ENCODE measurements around the gene DNAH5.

- TF ChIP-seq MAX (IDR thresholded peaks at IDR 0.05; ENCODE audit: low read depth, low read length): no peak
- no peak for TF ChIP-seq CTCF (IDR thresholded peaks at IDR 0.05; ENCODE audit: low read depth, low read length)
Observed at GRCh38 chr5:13692172-13692571, 252.3 kb downstream of the DNAH5 start.

Data from NB4 (cell line).